AG04450 (cell line): ENCODE data around the gene DAGLA. TPM values are rescaled to one million over a fixed set of nuclear protein-coding genes. Genes with fewer than 3 reads are reported as not detected.

Experiments
- CTCF ChIA-PET: fragments of 300-600, 350-600 bp; formaldehyde crosslinking; extraction: SDS; loops from one replicate; lab custom pipeline; 2022; ENCODE audit warnings: antibody characterized with exemption, inconsistent platforms; lab: Charles Lee
- POLR2A ChIA-PET: fragments of 350-600 bp; formaldehyde crosslinking; extraction: SDS; loops from one replicate; lab custom pipeline; 2021; ENCODE audit warnings: antibody characterized with exemption, inconsistent platforms; lab: Yijun Ruan, JAX
- DNase-seq: peaks from one replicate; pipeline ENCODE4 v3.0.0-alpha.2; 2011; ENCODE audit warnings: low read depth, low spot score
- H3K27ac ChIP-seq: one replicate; pipeline ENCODE4 v1.5.1; 2012; ENCODE audit warnings: low read depth, low read length, control low read depth
- H3K27me3 ChIP-seq: one replicate; pipeline ENCODE4 v1.6.0; 2012; ENCODE audit warnings: low read length; ENCODE audit not compliant: control insufficient read depth, insufficient read depth
- H3K4me3 ChIP-seq: 2 replicates; pipeline ENCODE4 v1.5.1; 2011; ENCODE audit warnings: mild to moderate bottlenecking, low read depth, low read length, control low read depth
- H3K9me3 ChIP-seq: 2 replicates; pipeline ENCODE4 v1.5.1; 2012; ENCODE audit warnings: low read length; ENCODE audit not compliant: control insufficient read depth, insufficient read depth
- CTCF ChIP-seq: IDR thresholded peaks from 2 replicates; pipeline ENCODE4 v1.5.1; 2011; ENCODE audit warnings: low read depth, low read length, control low read depth, inconsistent platforms
- polyA plus RNA-seq: library from polyadenylated mRNA; depleted of rRNA; stranded (reverse); fragments of >200 nt; gene quantifications from 2 replicates; pipeline ENCODE4 v1.2.3, GENCODE V29; 2011

The DAGLA gene
- polyA plus RNA-seq, 1 experiment, result 1.1 TPM

GRCh38 chr11:61702701-61703312, 22.6 kb downstream of the DAGLA start:
- Histone ChIP-seq H3K27ac (no peak overlapping the region), H3K27me3 (peaks cover 7% of the 10 kb centered on the region), H3K9me3 (no peaks in the 10 kb centered on the region; the same call in 1 of the 2 replicates), H3K4me3 (no peak overlapping the region)
- no peak for DNase-seq
- no peak for TF ChIP-seq CTCF
- ChIA-PET POLR2A (no interaction called here), CTCF (interaction anchor here (1.5 kb wide), 1 partner anchor 16 kb away, joined by 4 read pairs; no protein-coding TSS in a partner anchor)

DNA sequence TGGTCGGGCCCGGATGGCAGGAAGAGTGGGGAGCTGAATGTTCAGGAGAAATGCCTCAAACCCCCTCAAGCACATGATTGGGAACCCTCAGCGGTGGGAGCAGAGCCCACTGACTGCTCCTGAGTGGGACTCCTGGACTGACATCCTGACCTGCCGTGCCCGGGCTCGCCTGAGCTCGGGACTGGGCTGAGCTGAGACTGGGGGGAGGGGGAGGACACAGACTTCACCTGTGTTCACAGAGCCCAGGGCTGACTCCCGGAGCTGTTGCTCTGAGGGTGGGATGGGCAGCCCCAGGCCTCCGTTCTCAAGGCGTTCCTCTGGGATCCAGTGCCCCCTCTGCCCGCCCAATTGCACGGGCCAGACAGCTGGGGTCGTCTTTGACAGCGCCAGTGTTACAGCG, 24.6 kb downstream of the DAGLA start:
- H3K27ac ChIP-seq, result no peak overlapping the region
- DNase-seq, result no peak
- ChIA-PET POLR2A (no interaction called here), CTCF (interaction anchor here (1.2 kb wide), 1 partner anchor 28 kb away, joined by 5 read pairs; no protein-coding TSS in a partner anchor)
- no peaks in the 10 kb centered on the region; the same call in 1 of the 2 replicates for H3K9me3 ChIP-seq
- H3K4me3 ChIP-seq, result no peak overlapping the region
- TF ChIP-seq CTCF, result no peak
- peaks cover 10% of the 10 kb centered on the region for H3K27me3 ChIP-seq

- no peaks in the 10 kb centered on the region; the same call in 1 of the 2 replicates for H3K9me3 ChIP-seq
- no peak overlapping the region for H3K27ac ChIP-seq
- DNase-seq, result no peak
- CTCF ChIA-PET, result interaction anchor here (0.7 kb wide), 1 partner anchor 27 kb away, joined by 3 read pairs; no protein-coding TSS in a partner anchor
- POLR2A ChIA-PET, result no interaction called here
- no peak for TF ChIP-seq CTCF
- H3K4me3 ChIP-seq, result no peak overlapping the region
- peaks cover 10% of the 10 kb centered on the region for H3K27me3 ChIP-seq
These were observed 26.5 kb downstream of the DAGLA start for GRCh38 chr11:61706452-61707400.

- TF ChIP-seq CTCF, result no peak
- ChIA-PET CTCF (interaction anchor here (1.1 to 1.9 kb wide), 2 partner anchors 26 to 43 kb away, joined by 3 to 6 read pairs; no protein-coding TSS in a partner anchor), POLR2A (no interaction called here)
- Histone ChIP-seq H3K9me3 (no peaks in the 10 kb centered on the region; the same call in 1 of the 2 replicates), H3K27me3 (peaks cover 10% of the 10 kb centered on the region), H3K4me3 (no peak overlapping the region), H3K27ac (no peak overlapping the region)
- DNase-seq, result no peak
These were observed 27.4 kb downstream of the DAGLA start for GRCh38 chr11:61707574-61707973.
